CD14-positive monocyte (primary cell): ENCODE data around the gene SRSF7. TPM values are rescaled to one million over a fixed set of nuclear protein-coding genes. Genes with fewer than 3 reads are reported as not detected.
A peak's percentile ranks its signal among the peaks of the same experiment; 100 is the strongest.

Experiments
- DNase-seq, 3 donors: peaks; one replicate each; pipeline ENCODE4 v3.0.0-alpha.2; 2011 to 2022
- H2AFZ ChIP-seq: 2 replicates; pipeline ENCODE4 v1.6.0; 2012; ENCODE audit warnings: mild to moderate bottlenecking, low read depth, low read length, inconsistent platforms; ENCODE audit not compliant: insufficient read depth, poor library complexity, severe bottlenecking
- H3K27ac ChIP-seq, 2 donors: 1 replicate in 1 of 2; 2 replicates in 1 of 2; pipeline ENCODE4 v1.5.1; 2012 to 2013; ENCODE audit warnings: low read length in 2 of 2, control low read depth in 1 of 2, inconsistent platforms in 1 of 2, low read depth in 1 of 2, mild to moderate bottlenecking in 1 of 2
- H3K27me3 ChIP-seq, 2 donors: one replicate each; pipeline versions ENCODE4 v1.6.0 to v1.6.1; 2011 to 2013; ENCODE audit warnings: low read length in 2 of 2; ENCODE audit not compliant: control insufficient read depth in 2 of 2, insufficient read depth in 2 of 2
- H3K36me3 ChIP-seq, 2 donors: replicated peaks in 1 of 2; 1 replicate in 1 of 2; 2 replicates in 1 of 2; pipeline versions ENCODE4 v1.5.1 to v1.6.1; 2012 to 2013; ENCODE audit warnings: low read length in 2 of 2, control low read depth in 1 of 2, inconsistent platforms in 1 of 2, mild to moderate bottlenecking in 1 of 2; ENCODE audit not compliant: insufficient read depth in 2 of 2, control insufficient read depth in 1 of 2
- H3K4me1 ChIP-seq, 2 donors: 1 replicate in 1 of 2; 2 replicates in 1 of 2; pipeline versions ENCODE4 v1.5.1 to v1.6.1; 2012 to 2013; ENCODE audit warnings: low read length in 2 of 2, control low read depth in 1 of 2, inconsistent platforms in 1 of 2, mild to moderate bottlenecking in 1 of 2, moderate library complexity in 1 of 2; ENCODE audit not compliant: insufficient read depth in 2 of 2, control insufficient read depth in 1 of 2
- H3K4me2 ChIP-seq: replicated peaks from 2 replicates; pipeline ENCODE3; 2012; ENCODE audit warnings: low read length, moderate library complexity, mild to moderate bottlenecking; ENCODE audit not compliant: poor library complexity, severe bottlenecking; ENCODE audit errors: extremely low read depth
- H3K4me3 ChIP-seq, 3 experiments: fragments of 200-600 bp in 1 of 3; sonication (generic) in 1 of 3; replicated peaks in 1 of 3; 1 replicate in 2 of 3; 2 replicates in 1 of 3; pipeline ENCODE4 v1.5.1; 2011 to 2013; ENCODE audit warnings: low read length in 3 of 3, mild to moderate bottlenecking in 3 of 3, control low read depth in 2 of 3, low read depth in 2 of 3, inconsistent platforms in 1 of 3, moderate library complexity in 1 of 3
- H3K79me2 ChIP-seq: 2 replicates; pipeline ENCODE4 v1.6.0; 2012; ENCODE audit warnings: mild to moderate bottlenecking, control low read depth, inconsistent platforms, low read length, moderate library complexity; ENCODE audit not compliant: insufficient read depth
- H3K9ac ChIP-seq: 2 replicates; pipeline ENCODE4 v1.6.0; 2017; ENCODE audit warnings: low read length, mild to moderate bottlenecking; ENCODE audit not compliant: insufficient read depth, poor library complexity, severe bottlenecking
- H3K9me3 ChIP-seq, 2 donors: replicated peaks in 1 of 2; 1 replicate in 1 of 2; 2 replicates in 1 of 2; pipeline versions ENCODE4 v1.5.1 to v1.6.1; 2012 to 2013; ENCODE audit warnings: low read length in 2 of 2, control low read depth in 1 of 2; ENCODE audit not compliant: control insufficient read depth in 1 of 2, insufficient read depth in 1 of 2
- H4K20me1 ChIP-seq: 2 replicates; pipeline ENCODE4 v1.6.0; 2012; ENCODE audit warnings: mild to moderate bottlenecking, low read length, control low read depth, moderate library complexity; ENCODE audit not compliant: insufficient read depth
- H3K27ac Mint-ChIP-seq, 7 donors: one replicate each; pipeline ENCODE4 v1.8.0; 2020; ENCODE audit warnings: mild to moderate bottlenecking in 7 of 7, mixed read lengths in 7 of 7, moderate library complexity in 6 of 7, inconsistent platforms in 2 of 7
- H3K27me3 Mint-ChIP-seq, 3 donors: one replicate each; pipeline ENCODE4 v1.8.0; 2021 to 2022; ENCODE audit warnings: low read depth in 3 of 3, mild to moderate bottlenecking in 3 of 3, mixed read lengths in 3 of 3, moderate library complexity in 3 of 3, inconsistent platforms in 1 of 3
- H3K36me3 Mint-ChIP-seq, 2 donors: one replicate each; pipeline ENCODE4 v1.8.0; 2020; ENCODE audit warnings: mixed read lengths in 2 of 2, inconsistent platforms in 1 of 2, mild to moderate bottlenecking in 1 of 2
- H3K4me1 Mint-ChIP-seq: one replicate; pipeline ENCODE4 v1.8.0; 2020; ENCODE audit warnings: mild to moderate bottlenecking, mixed read lengths
- H3K4me3 Mint-ChIP-seq, 2 donors: one replicate each; pipeline ENCODE4 v1.8.0; 2020; ENCODE audit warnings: mild to moderate bottlenecking in 2 of 2, mixed read lengths in 2 of 2, moderate library complexity in 1 of 2
- H3K9me3 Mint-ChIP-seq, 7 donors: one replicate each; pipeline ENCODE4 v1.8.0; 2020 to 2022; ENCODE audit warnings: mixed read lengths in 7 of 7, mild to moderate bottlenecking in 6 of 7, moderate library complexity in 6 of 7, inconsistent platforms in 2 of 7
- CTCF ChIP-seq: fragments of 200-600 bp; IDR thresholded peaks from one replicate; pipeline ENCODE4 v1.8.0; 2022; ENCODE audit warnings: antibody characterized with exemption, mild to moderate bottlenecking
- WGBS: methylation state at CpG from one replicate; pipeline ENCODE4 v1.1.5; 2013; ENCODE audit warnings: missing lambda C conversion rate; ENCODE audit not compliant: insufficient coverage; 5-methylcytosine and 5-hydroxymethylcytosine counted together
- intact Hi-C, 2 donors: fragments of 100-400 bp; cut with micrococcal nuclease; formaldehyde crosslinking; loops; one replicate each; pipeline versions ENCODE4 v1.15.0 to v1.15.1; 2023
- polyA plus RNA-seq, 3 donors: library from polyadenylated mRNA; depleted of rRNA in 1 of 3; unstranded in 2 of 3; stranded (reverse) in 1 of 3; fragments of 300-500 nt in 2 of 3; fragments of >200 nt in 1 of 3; fragmentation: Illumina TruSeq in 2 of 3; gene quantifications; 1 replicate in 2 of 3; 2 replicates in 1 of 3; pipeline ENCODE4 v1.2.3, GENCODE V29; 2012 to 2021

Gene SRSF7
- polyA plus RNA-seq, 3 donors = 226 to 299 (median 246) TPM

- no peak overlapping the region for H3K4me3 Mint-ChIP-seq
- H3K27ac ChIP-seq = no peak overlapping the region
- no peaks in the 10 kb centered on the region for H3K79me2 ChIP-seq
- peaks cover 18 to 22% of the 10 kb centered on the region in 2 donors for H3K36me3 Mint-ChIP-seq
- H3K27ac Mint-ChIP-seq = no peak overlapping the region
- H3K27me3 Mint-ChIP-seq = peaks cover 0 to 1% (median 0%) of the 10 kb centered on the region in 3 donors
- DNase-seq = no peak
- no peaks in the 10 kb centered on the region for H3K4me1 Mint-ChIP-seq
- H3K9me3 Mint-ChIP-seq = peaks cover 0 to 2% (median 0%) of the 10 kb centered on the region in 7 donors
- no peak overlapping the region for H3K9ac ChIP-seq
- H3K4me2 ChIP-seq = no peak overlapping the region
- TF ChIP-seq CTCF = no peak
- no peak overlapping the region for H2AFZ ChIP-seq
- intact Hi-C loops = no loop called here
- no peaks in the 10 kb centered on the region for H3K36me3 ChIP-seq
- no peaks in the 10 kb centered on the region for H4K20me1 ChIP-seq
- H3K4me3 ChIP-seq = no peak overlapping the region
- H3K9me3 ChIP-seq = no peaks in the 10 kb centered on the region
- H3K4me1 ChIP-seq = no peaks in the 10 kb centered on the region
- no peaks in the 10 kb centered on the region for H3K27me3 ChIP-seq
Measured at GRCh38 chr2:38700881-38701458, 50.2 kb downstream of the SRSF7 start.

GRCh38 chr2:38700113-38700785, 50.9 kb downstream of the SRSF7 start:
- H3K9ac ChIP-seq = no peak overlapping the region
- Mint-ChIP-seq H3K4me1 (no peaks in the 10 kb centered on the region), H3K9me3 (peaks cover 0 to under 1% (median 0%) of the 10 kb centered on the region in 7 donors), H3K27ac (peak overlapping the region in 1 of 7 donors; percentile 38), H3K27me3 (peaks cover 0 to 1% (median 0%) of the 10 kb centered on the region in 3 donors), H3K36me3 (peaks cover 18 to 22% of the 10 kb centered on the region in 2 donors), H3K4me3 (no peak overlapping the region)
- H4K20me1 ChIP-seq = no peaks in the 10 kb centered on the region
- no peak overlapping the region for H2AFZ ChIP-seq
- H3K79me2 ChIP-seq = no peaks in the 10 kb centered on the region
- WGBS = no CpG with 5 or more reads among the region's 9 CpGs
- DNase-seq = no peak
- H3K4me2 ChIP-seq = no peak overlapping the region
- no peaks in the 10 kb centered on the region for H3K27me3 ChIP-seq
- H3K9me3 ChIP-seq = no peaks in the 10 kb centered on the region
- H3K4me3 ChIP-seq = no peak overlapping the region
- intact Hi-C loops = no loop called here
- no peak for TF ChIP-seq CTCF
- H3K27ac ChIP-seq = no peak overlapping the region
- no peaks in the 10 kb centered on the region for H3K4me1 ChIP-seq
- no peaks in the 10 kb centered on the region for H3K36me3 ChIP-seq
